GM12801 (cell line): Measurements from ENCODE around the gene SRRT.

Source experiments
- TF ChIP-seq, protein P1 (sequence below): IDR thresholded peaks from one replicate; pipeline ENCODE4 v1.5.1; 2011; ENCODE audit warnings: control low read depth; ENCODE audit not compliant: insufficient read length; ENCODE audit errors: extremely low read depth

The SRRT gene

DNA sequence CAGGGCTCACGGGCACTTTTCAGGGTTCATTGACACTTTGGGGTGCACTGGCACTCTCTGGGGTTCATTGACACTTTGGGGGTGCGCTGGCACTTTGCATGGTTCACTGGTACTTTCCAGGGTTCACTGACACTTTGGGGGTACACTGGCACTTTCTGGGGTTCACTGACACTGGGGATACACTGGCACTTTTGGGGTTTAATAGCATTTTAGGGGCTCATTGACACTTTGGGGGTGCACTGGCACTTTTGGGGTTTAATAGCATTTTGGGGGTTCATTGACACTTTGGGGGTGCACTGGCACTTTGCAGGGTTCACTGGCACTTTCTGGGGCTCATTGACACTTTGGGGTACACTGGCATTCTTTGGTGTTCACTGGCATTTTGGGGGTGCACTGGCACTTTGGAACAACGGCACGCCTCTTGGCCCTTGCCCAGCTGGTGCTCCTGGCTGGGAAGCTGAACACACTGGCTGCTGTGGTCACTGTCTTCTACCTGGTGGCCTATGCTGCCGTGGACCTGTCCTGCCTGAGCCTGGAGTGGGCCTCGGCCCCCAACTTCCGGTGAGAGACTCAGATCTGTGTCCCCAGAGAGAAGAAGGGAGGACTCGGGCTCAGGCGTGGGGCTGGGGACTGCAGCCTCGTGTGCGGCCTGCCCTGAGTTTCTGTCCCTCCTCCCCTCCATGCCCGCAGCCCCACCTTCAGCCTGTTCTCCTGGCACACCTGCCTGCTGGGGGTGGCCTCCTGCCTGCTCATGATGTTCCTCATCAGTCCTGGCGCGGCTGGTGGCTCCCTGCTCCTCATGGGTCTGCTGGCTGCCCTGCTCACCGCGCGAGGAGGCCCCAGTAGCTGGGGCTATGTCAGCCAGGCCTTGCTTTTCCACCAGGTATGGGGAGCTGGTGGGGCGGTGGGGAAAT, 13.9 kb upstream of the SRRT start:
- TF ChIP-seq, protein P1, sequence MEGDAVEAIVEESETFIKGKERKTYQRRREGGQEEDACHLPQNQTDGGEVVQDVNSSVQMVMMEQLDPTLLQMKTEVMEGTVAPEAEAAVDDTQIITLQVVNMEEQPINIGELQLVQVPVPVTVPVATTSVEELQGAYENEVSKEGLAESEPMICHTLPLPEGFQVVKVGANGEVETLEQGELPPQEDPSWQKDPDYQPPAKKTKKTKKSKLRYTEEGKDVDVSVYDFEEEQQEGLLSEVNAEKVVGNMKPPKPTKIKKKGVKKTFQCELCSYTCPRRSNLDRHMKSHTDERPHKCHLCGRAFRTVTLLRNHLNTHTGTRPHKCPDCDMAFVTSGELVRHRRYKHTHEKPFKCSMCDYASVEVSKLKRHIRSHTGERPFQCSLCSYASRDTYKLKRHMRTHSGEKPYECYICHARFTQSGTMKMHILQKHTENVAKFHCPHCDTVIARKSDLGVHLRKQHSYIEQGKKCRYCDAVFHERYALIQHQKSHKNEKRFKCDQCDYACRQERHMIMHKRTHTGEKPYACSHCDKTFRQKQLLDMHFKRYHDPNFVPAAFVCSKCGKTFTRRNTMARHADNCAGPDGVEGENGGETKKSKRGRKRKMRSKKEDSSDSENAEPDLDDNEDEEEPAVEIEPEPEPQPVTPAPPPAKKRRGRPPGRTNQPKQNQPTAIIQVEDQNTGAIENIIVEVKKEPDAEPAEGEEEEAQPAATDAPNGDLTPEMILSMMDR = no peak

DNA sequence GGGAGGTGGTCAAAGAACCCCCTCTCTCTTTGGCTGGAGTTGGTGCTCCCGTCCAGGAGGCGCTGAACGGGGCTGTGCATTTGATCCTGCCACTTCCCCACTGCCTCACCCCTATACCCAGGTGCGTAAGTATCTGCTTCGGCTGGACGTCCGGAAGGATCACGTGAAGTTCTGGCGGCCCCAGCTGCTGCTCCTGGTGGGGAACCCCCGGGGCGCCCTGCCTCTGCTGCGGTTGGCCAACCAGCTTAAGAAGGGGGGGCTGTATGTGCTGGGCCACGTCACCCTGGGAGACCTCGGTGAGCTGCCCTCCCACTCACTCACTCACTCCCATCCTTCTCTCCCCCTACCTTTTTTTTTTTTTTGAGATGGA, 13.3 kb upstream of the SRRT start:
- TF ChIP-seq, protein P1 = no peak

DNA sequence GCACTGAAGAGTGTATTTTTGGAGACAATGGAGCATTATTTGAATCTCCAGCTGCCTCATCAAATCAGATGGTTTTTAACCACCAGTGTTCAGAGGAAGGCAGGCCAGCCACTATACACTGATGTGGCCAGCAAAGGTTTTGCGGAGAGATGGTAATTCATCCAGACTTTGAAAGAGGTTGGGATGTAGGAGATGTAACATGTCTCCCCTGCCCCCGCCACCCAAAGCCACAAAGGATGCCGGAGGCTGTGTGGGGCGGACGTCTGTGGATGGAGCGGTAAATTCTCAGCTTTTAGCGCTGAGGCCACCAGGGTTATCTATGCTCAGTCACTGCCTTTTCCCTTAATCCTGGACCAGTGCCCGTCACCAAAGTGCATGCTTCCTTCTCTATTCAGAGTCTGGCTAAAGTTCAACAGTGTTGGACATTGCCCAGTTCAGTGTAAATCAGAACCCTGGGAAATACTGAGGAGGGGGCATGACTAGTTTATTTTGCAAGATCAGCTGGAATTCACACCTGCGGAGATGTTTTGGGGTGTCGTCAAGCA, 11.4 kb upstream of the SRRT start:
- TF ChIP-seq, protein P1 = no peak

DNA sequence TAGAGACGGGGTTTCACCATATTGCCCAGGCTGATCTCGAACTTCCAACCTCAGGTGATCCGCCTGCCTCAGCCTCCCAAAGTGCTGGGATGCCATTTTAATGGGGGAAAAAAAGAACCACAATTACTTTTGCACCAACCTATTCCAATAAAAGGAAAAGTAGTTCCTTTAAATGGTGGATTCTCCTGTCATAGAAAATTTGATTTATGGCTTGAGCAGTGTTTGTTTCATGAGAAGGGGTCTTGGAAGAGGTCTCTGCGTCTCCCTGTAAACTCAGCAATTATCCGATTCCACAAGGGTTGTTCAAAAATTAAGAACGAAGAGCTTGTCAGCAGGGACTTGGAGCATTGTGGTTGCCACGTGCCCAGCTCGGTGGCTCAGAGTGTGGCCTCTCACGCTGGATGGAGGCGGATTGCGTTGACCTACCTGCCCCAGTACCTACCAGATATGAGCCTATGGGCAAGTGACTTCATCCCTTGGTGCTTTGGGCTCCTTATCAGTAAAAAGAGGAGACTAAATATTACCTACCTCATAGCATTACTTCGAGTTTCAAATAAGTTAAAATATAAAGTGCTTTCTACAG, 10.5 kb upstream of the SRRT start:
- TF ChIP-seq, protein P1 = no peak

DNA sequence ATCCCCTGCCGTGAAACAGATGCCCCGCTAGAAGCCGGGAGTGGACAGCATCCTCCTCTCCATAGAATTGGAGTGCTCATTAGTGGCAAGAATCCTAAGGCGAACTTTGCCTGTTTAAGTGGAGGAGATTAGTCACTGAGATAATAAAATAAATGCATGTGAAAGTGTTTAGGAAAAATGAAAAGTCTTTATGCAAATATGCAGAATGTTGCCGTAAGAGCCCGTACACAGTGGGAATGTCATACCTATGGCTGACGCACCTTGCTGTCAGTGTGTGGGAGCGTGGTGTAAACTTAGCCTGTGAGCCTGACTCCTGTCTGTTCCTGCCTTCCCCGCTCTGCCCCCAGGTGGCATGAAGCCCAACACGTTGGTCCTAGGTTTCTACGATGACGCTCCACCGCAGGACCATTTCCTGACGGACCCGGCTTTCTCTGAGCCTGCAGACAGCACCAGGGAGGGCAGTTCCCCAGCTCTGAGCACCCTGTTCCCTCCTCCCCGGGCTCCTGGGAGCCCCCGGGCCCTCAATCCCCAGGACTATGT, 9.5 kb upstream of the SRRT start:
- TF ChIP-seq, protein P1 = no peak

DNA sequence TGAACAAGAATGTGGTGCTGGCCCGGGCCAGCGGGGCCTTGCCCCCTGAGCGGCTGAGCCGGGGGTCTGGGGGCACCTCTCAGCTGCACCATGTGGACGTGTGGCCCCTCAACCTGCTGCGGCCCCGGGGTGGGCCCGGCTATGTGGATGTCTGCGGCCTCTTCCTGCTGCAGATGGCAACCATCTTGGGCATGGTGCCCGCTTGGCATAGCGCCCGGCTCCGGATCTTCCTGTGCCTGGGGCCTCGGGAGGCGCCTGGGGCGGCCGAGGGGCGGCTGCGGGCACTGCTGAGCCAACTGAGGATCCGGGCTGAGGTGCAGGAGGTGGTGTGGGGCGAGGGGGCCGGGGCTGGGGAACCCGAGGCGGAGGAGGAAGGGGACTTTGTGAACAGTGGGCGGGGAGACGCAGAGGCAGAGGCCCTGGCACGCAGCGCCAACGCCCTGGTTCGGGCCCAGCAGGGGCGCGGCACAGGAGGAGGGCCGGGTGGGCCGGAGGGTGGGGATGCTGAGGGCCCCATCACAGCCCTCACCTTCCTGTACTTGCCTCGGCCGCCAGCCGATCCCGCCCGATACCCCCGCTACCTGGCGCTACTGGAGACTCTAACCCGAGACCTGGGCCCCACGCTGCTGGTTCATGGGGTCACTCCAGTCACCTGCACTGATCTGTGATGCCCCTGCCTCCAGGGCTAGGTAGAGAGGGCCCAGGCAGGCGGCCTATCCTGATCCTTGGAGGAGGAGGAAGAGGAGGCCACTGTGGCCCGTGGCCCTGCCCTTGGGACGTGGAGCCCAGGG, 8.8 kb upstream of the SRRT start:
- TF ChIP-seq, protein P1 = no peak

DNA sequence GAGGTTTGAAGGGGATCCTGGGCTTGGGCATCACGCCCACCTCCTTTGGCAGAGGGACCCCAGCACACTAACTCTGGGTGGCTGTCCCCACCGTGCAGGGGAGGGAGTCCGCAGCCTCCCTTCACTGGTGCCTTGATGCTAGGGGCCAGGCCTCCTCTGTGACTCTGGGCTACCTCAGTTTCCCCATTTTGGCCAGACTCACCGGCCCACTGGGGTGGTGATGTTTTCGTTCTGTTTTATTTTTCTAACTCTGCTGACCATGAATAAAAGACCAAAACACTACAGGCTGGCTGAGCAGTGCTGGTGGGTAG, 8.2 kb upstream of the SRRT start:
- TF ChIP-seq, protein P1 = no peak
